Astrocyte of the spinal cord (primary cell): Measurements from ENCODE around the gene PSORS1C1.
"Not testable (repeated sequence)": the region's sequence is repeated elsewhere in the genome, so short reads cannot be mapped to it uniquely, and the experiment has no call there.

Experiments
- DNase-seq: peaks from one replicate; pipeline ENCODE4 v3.0.0; 2011; ENCODE audit warnings: low read depth, low spot score
- H3K4me3 ChIP-seq: 2 replicates; pipeline ENCODE4 v1.5.1; 2011; ENCODE audit warnings: low read depth, mild to moderate bottlenecking, low read length, moderate library complexity
- CTCF ChIP-seq: IDR thresholded peaks from 2 replicates; pipeline ENCODE4 v1.5.1; 2012; ENCODE audit warnings: low read depth, mild to moderate bottlenecking, low read length, inconsistent platforms
- in situ Hi-C: cut with HindIII; loops from 2 replicates; pipeline ENCODE4 v1.10.0; 2017; ENCODE audit warnings: low sequenced_read_pairs

PSORS1C1 gene

GRCh38 chr6:31186052-31186734 is 71.6 kb downstream of the PSORS1C1 start:
- in situ Hi-C loops, result no loop called here
- no peak for DNase-seq
- no peak overlapping the region for H3K4me3 ChIP-seq
- no peak for TF ChIP-seq CTCF

- no peak for TF ChIP-seq CTCF
- no peak for DNase-seq
- in situ Hi-C loops, result no loop called here
- H3K4me3 ChIP-seq, result no peak overlapping the region
These were observed 73.2 kb downstream of the PSORS1C1 start for GRCh38 chr6:31187780-31188194.

- DNase-seq, H3K4me3 ChIP-seq, in situ Hi-C loops: not testable (repeated sequence)
These were observed 74.6 kb downstream of the PSORS1C1 start for GRCh38 chr6:31189223-31189622.
